Endothelial cell (in vitro differentiated cells): ENCODE results near the gene FOXD4L1. TPM values are rescaled to one million over a fixed set of nuclear protein-coding genes. Genes with fewer than 3 reads are reported as not detected.

Source experiments
- total RNA-seq: library from RNA; stranded (reverse); fragmentation: NEBNext Ultra II Directional; extraction: Animal tissue kit (Norgen Biotek cat#: 25700); gene quantifications from one replicate; pipeline ENCODE4 v1.2.1, GENCODE V29; 2021; ENCODE audit not compliant: unreplicated experiment

Gene FOXD4L1
- total RNA-seq, 1 donor from 2014 or later: not detected

Other genes with a start within 250 kb of the FOXD4L1 start
- gene PAX8, start 219.7 kb upstream of the FOXD4L1 start, total RNA-seq: 2.1 TPM
- 29.3 TPM for gene ZNG1B, start 61.0 kb upstream of the FOXD4L1 start, total RNA-seq
- gene RABL2A, start 128.6 kb downstream of the FOXD4L1 start, total RNA-seq: 17.4 TPM